ENCODE measurements around the gene PPP1R12B. TPM values are rescaled to one million over a fixed set of nuclear protein-coding genes. Genes with fewer than 3 reads are reported as not detected.
"Not testable (repeated sequence)": the region's sequence is repeated elsewhere in the genome, so short reads cannot be mapped to it uniquely, and the experiment has no call there.

PPP1R12B gene
- total RNA-seq, 2 experiments from 2014 or later, result 13.0 to 14.1 TPM

DNA sequence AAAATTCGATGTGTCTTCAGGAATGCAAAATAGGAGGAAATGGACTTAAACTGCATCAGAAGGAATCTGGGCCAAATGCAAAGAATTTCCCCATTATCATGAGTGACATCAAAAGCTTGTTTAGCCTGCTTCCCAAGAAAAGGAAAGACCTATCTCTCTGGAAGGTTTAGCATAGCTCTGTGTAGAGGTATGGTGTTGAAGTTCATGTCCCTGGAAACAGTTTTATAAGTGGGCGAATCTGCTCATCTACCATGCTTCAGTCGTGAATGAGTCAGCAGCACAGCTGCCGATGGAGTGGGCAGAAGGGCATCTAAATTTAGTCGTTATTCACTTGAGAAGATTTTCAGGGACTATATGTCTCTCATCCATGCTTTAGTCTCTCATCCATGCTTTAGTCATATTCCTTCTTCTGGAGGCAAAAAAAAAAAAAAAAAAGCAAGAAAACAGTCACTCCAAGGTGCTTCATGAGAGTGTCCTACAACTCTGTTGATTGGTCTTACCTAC is 62.4 kb downstream of the PPP1R12B start:
- H3K27ac Mint-ChIP-seq; H3K27me3 Mint-ChIP-seq; H3K36me3 Mint-ChIP-seq (ENCODE audit: low read depth); DNase-seq; intact Hi-C loops (cut with micrococcal nuclease); H3K9me3 Mint-ChIP-seq; H3K4me3 Mint-ChIP-seq; POLR2A ChIA-PET; ATAC-seq: not testable (repeated sequence)
- CTCF ChIA-PET, result interaction anchor here (0.6 to 1.1 kb wide), 2 partner anchors 67 to 189 kb away, joined by 3 to 4 read pairs; no protein-coding TSS in a partner anchor
- H3K4me1 Mint-ChIP-seq (ENCODE audit: low read depth), result peaks cover 22% of the 10 kb centered on the region

DNA sequence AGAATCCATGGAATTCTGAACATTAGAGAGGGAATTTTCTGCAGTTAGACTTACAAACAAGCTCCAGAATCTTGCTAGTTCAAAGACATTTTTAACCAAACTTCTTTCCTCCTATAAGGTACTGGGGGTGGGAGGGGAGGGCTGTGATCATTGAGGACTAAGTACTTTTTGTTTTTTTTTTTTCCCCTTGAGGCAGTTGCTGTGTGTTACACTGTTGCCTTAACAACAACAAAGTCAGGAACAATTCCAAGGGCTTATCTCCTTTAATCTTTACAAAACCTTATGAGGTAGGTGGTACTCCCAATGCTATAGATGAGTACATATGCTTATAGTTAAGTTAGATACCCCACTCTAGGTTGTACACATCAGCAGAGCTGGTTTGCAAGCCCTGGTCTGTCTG is 62.9 kb downstream of the PPP1R12B start:
- ATAC-seq, result no peak
- Mint-ChIP-seq H3K9me3 (no peaks in the 10 kb centered on the region), H3K27ac (no peak overlapping the region)

DNA sequence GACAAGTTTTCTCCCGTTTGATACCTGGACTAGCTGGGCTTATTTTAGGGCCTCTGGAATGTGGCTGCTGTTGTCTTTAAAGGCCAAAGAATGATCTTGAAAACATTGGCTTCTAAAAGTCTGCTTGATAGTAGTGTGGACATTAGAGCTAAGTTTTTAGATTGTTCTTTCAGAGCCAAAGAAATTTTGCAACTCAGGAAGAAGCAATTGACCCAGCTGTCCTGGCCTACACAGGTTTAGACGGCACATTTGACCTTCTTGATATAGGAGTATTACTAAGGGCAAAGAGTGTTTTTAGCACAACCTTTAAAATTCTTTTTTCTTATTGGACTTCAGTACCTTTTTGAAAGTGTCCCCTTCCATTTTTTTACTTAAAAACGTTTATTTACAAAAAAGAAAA is 63.9 kb downstream of the PPP1R12B start:
- H3K4me3 Mint-ChIP-seq; H3K36me3 Mint-ChIP-seq (ENCODE audit: low read depth); H3K27ac Mint-ChIP-seq; H3K27me3 Mint-ChIP-seq; H3K9me3 Mint-ChIP-seq; POLR2A ChIA-PET; ATAC-seq; intact Hi-C loops (cut with micrococcal nuclease); DNase-seq: not testable (repeated sequence)
- peaks cover 13% of the 10 kb centered on the region for H3K4me1 Mint-ChIP-seq (ENCODE audit: low read depth)
- CTCF ChIA-PET, result interaction anchor here (0.7 kb wide), 1 partner anchor 21 kb away, joined by 3 read pairs; no protein-coding TSS in a partner anchor

More for the DNA sequence above, 62.9 kb downstream of the PPP1R12B start:
- H3K4me1 Mint-ChIP-seq (ENCODE audit: low read depth), result peaks cover 22% of the 10 kb centered on the region
- no peaks in the 10 kb centered on the region for H3K36me3 Mint-ChIP-seq (ENCODE audit: low read depth)
- ChIA-PET CTCF (interaction anchor here (1.1 kb wide), 1 partner anchor 67 kb away, joined by 4 read pairs; no protein-coding TSS in a partner anchor), POLR2A (no interaction called here)
- H3K27me3 Mint-ChIP-seq, result no peaks in the 10 kb centered on the region
- TF ChIP-seq, protein P1, sequence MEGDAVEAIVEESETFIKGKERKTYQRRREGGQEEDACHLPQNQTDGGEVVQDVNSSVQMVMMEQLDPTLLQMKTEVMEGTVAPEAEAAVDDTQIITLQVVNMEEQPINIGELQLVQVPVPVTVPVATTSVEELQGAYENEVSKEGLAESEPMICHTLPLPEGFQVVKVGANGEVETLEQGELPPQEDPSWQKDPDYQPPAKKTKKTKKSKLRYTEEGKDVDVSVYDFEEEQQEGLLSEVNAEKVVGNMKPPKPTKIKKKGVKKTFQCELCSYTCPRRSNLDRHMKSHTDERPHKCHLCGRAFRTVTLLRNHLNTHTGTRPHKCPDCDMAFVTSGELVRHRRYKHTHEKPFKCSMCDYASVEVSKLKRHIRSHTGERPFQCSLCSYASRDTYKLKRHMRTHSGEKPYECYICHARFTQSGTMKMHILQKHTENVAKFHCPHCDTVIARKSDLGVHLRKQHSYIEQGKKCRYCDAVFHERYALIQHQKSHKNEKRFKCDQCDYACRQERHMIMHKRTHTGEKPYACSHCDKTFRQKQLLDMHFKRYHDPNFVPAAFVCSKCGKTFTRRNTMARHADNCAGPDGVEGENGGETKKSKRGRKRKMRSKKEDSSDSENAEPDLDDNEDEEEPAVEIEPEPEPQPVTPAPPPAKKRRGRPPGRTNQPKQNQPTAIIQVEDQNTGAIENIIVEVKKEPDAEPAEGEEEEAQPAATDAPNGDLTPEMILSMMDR (IDR thresholded peaks at IDR 0.05), result no peak
- DNase-seq, result no peak
- H3K4me3 Mint-ChIP-seq, result no peak overlapping the region
- intact Hi-C loops (cut with micrococcal nuclease), result no loop called here

DNA sequence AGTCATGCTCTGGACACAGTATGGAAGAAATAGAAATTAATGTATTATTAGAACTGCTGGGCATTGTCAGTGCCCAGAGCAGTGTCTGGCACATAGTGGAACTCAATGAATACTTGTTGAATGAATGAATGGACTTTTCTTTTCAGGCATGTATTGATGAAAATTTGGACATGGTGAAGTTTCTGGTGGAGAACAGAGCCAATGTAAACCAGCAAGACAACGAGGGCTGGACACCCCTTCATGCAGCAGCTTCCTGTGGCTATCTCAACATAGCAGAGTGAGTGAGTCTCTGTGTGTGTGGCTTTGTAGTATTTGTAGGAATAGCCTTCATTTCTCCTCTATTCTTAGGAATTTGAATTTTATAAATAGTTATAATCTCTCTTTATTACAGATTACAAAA is 68.1 kb downstream of the PPP1R12B start:
- Mint-ChIP-seq H3K4me3 (no peak overlapping the region), H3K27me3 (no peaks in the 10 kb centered on the region), H3K9me3 (no peaks in the 10 kb centered on the region), H3K4me1 (ENCODE audit: low read depth) (no peaks in the 10 kb centered on the region), H3K36me3 (ENCODE audit: low read depth) (no peaks in the 10 kb centered on the region), H3K27ac (no peak overlapping the region)
- ATAC-seq, result no peak
- intact Hi-C loops (cut with micrococcal nuclease), result no loop called here
- ChIA-PET POLR2A (no interaction called here), CTCF (no interaction called here)
- TF ChIP-seq, protein P1 (IDR thresholded peaks at IDR 0.05), result no peak
- no peak for DNase-seq

DNA sequence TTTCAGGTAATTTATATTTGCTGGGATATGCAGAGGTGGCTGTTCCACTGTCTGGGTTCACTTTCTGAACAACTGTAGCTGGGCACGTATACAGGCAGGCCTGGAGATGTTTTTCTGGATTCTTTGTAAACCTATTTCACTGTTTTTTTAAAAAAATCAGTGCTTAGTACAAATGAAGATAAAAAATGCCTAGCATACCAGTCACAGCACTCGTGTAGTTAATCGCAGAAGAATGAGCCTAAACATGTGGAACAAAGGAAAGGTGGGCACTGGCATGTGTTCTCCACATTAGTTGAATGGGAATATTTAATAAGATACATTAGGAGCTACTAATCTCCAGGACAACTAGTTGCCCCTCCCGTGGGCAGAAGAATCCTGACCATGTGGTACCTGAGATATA is 68.6 kb downstream of the PPP1R12B start:
- H3K27me3 Mint-ChIP-seq; H3K36me3 Mint-ChIP-seq (ENCODE audit: low read depth); H3K27ac Mint-ChIP-seq; ATAC-seq; DNase-seq; H3K9me3 Mint-ChIP-seq; H3K4me3 Mint-ChIP-seq; POLR2A ChIA-PET; intact Hi-C loops (cut with micrococcal nuclease); CTCF ChIA-PET; H3K4me1 Mint-ChIP-seq (ENCODE audit: low read depth): not testable (repeated sequence)

DNA sequence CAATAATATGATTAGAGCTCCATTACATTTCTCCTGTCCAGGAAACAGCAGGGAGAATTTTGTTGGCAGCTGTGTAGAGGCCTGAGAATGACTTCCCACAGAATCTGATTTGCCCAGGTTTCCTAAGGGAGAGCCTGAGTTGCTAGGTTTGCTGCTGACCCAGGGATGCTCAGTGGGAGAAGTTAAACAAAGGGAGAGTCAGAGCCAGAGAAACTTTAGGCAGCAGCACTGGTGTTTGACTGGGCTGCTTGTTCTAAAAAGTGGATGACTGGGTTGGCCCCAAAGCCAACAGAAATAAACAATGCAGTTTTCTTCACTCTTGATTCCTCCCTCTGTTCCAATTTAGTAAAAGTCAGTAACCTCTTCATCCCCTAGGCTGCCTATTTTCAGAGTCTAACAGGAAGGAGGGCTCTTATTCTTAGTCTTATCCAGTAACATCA is 69.3 kb downstream of the PPP1R12B start:
- H3K36me3 Mint-ChIP-seq (ENCODE audit: low read depth); intact Hi-C loops (cut with micrococcal nuclease); H3K4me1 Mint-ChIP-seq (ENCODE audit: low read depth); H3K27ac Mint-ChIP-seq; CTCF ChIA-PET; DNase-seq; H3K9me3 Mint-ChIP-seq; H3K27me3 Mint-ChIP-seq; ATAC-seq; POLR2A ChIA-PET; H3K4me3 Mint-ChIP-seq: not testable (repeated sequence)

DNA sequence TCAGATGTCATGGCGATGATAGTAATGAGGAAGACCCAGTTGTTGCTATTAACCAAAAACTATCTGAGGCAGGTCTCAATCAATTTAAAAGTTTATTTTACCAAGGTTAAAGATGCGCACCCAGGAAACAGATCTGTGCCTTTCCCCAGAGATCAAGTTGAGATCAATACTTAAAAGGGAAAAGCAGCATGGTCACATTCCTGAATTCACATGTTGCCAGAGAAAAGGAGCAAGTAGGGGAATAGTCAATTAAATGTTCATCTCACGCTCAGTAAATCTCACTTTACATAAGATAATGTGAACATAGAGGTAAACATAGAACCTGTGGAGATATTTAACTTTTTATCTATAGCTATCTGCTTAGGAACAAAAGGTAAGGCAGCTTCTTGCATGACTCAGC is 71.2 kb downstream of the PPP1R12B start:
- ATAC-seq; H3K36me3 Mint-ChIP-seq (ENCODE audit: low read depth); H3K27ac Mint-ChIP-seq; H3K9me3 Mint-ChIP-seq; H3K4me1 Mint-ChIP-seq (ENCODE audit: low read depth); POLR2A ChIA-PET; DNase-seq; H3K27me3 Mint-ChIP-seq; CTCF ChIA-PET; H3K4me3 Mint-ChIP-seq; intact Hi-C loops (cut with micrococcal nuclease): not testable (repeated sequence)

DNA sequence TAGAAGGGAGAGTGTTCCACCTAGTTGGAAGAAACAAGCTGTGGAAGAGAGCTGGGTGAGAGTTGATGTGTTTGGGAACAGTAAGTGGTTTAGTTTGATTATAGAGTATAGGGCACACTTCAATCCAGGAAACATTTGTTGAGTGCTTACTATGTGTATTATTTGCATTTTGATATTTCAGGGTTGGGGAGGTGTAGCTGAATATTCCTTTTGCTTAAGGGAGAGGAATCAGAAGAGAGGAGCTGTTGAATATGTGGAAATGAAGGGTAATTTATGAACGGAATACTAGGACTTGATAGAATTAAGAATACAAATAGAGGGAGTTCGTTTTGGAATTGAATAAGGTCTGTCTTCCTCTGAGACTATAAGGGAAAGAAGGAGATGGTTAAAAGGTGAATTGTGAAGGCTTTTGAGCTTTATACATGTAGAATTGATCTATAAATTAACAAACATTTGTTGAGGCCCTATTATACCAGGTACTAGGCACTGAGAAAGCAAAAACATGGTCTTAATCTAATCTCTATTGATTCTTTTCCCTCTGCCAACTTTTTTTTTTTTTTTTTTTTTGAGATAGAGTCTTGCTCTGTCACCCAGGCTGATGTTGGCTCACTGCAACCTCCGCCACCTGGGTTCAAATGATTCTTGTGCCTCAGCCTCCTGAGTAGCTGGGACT is 72.1 kb downstream of the PPP1R12B start:
- H3K36me3 Mint-ChIP-seq (ENCODE audit: low read depth); H3K27ac Mint-ChIP-seq; H3K4me1 Mint-ChIP-seq (ENCODE audit: low read depth); DNase-seq; ATAC-seq; H3K9me3 Mint-ChIP-seq; H3K4me3 Mint-ChIP-seq; POLR2A ChIA-PET; intact Hi-C loops (cut with micrococcal nuclease); CTCF ChIA-PET; H3K27me3 Mint-ChIP-seq: not testable (repeated sequence)

DNA sequence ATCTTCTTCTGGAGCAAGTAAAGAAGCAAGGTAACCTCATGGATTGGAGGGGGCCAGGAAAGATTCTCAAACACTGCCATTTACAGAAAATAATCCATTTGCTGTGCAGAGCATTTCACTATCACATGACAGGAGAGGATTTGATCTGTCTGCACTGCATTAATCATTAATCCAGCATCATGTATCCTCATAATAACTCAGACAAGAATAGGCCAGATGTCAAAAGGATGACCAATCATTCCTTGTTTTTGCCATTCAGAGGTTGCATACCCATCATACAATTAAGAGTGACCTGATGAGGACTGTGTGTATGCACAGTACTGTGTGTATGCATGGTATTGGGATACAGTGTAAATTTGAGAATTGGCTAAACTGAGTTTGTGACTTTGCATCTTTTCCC is 74.2 kb downstream of the PPP1R12B start:
- H3K9me3 Mint-ChIP-seq; H3K27me3 Mint-ChIP-seq; H3K4me3 Mint-ChIP-seq; intact Hi-C loops (cut with micrococcal nuclease); H3K27ac Mint-ChIP-seq; H3K36me3 Mint-ChIP-seq (ENCODE audit: low read depth); DNase-seq; ATAC-seq; POLR2A ChIA-PET; CTCF ChIA-PET; H3K4me1 Mint-ChIP-seq (ENCODE audit: low read depth): not testable (repeated sequence)

DNA sequence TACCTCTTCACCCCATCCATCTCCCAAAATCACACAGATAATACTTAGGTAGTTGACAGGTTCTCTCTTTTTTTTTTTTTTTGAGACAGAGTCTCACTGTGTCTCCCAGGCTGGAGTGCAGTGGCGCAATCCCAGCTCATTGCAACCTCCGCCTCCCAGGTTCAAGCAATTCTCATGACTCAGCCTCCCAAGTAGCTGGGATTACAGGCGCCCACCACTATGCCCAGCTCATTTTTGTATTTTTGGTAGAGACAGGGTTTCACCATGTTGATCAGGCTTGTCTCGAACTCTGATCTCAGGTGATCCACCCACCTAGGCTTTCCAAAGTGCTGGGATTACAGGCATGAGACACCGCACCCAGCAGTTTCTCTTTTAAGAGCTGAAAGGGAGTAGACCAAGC is 75.8 kb downstream of the PPP1R12B start:
- intact Hi-C loops (cut with micrococcal nuclease); H3K4me3 Mint-ChIP-seq; ATAC-seq; H3K36me3 Mint-ChIP-seq (ENCODE audit: low read depth); DNase-seq; H3K9me3 Mint-ChIP-seq; CTCF ChIA-PET; H3K4me1 Mint-ChIP-seq (ENCODE audit: low read depth); H3K27me3 Mint-ChIP-seq; POLR2A ChIA-PET; H3K27ac Mint-ChIP-seq: not testable (repeated sequence)

Data from activated CD8-positive, alpha-beta T cell treated with anti-CD3 and anti-CD28 coated beads for 36 hours (primary cell).